Neutrophil (primary cell): Measurements from ENCODE around the gene DBH.

Experiments
- H3K27ac ChIP-seq: fragments of 200-600 bp; sonication (generic); 2 replicates; pipeline ENCODE4 v1.5.1; 2016; ENCODE audit warnings: mild to moderate bottlenecking, moderate library complexity
- H3K27me3 ChIP-seq: fragments of 200-600 bp; sonication (generic); 2 replicates; pipeline ENCODE4 v1.6.0; 2016; ENCODE audit warnings: mild to moderate bottlenecking
- H3K36me3 ChIP-seq: fragments of 200-600 bp; sonication (generic); 2 replicates; pipeline ENCODE4 v1.5.1; 2017
- H3K4me1 ChIP-seq, 2 experiments: fragments of 200-600 bp in 1 of 2; sonication (generic) in 1 of 2; 1 replicate in 1 of 2; 2 replicates in 1 of 2; pipeline versions ENCODE4 v1.5.1 to v1.6.1; 2013 to 2016; ENCODE audit warnings: low read depth in 1 of 2, low read length in 1 of 2, mild to moderate bottlenecking in 1 of 2, moderate library complexity in 1 of 2; ENCODE audit not compliant: control insufficient read depth in 1 of 2, insufficient read depth in 1 of 2
- H3K4me3 ChIP-seq, 2 experiments: fragments of 200-600 bp in 1 of 2; sonication (generic) in 1 of 2; 1 replicate in 1 of 2; 2 replicates in 1 of 2; pipeline ENCODE4 v1.5.1; 2013 to 2016; ENCODE audit warnings: low read depth in 1 of 2, low read length in 1 of 2, mild to moderate bottlenecking in 1 of 2, moderate library complexity in 1 of 2
- H3K9me3 ChIP-seq: fragments of 200-600 bp; sonication (generic); 2 replicates; pipeline ENCODE4 v1.5.1; 2016
- TF ChIP-seq, protein P1 (sequence below): fragments of 200-600 bp; sonication (generic); IDR thresholded peaks from 2 replicates; pipeline ENCODE4 v1.5.1; 2016; ENCODE audit warnings: antibody characterized with exemption

Gene DBH

GRCh38 chr9:133654736-133655657 is 18.8 kb downstream of the DBH start:
- TF ChIP-seq, protein P1, sequence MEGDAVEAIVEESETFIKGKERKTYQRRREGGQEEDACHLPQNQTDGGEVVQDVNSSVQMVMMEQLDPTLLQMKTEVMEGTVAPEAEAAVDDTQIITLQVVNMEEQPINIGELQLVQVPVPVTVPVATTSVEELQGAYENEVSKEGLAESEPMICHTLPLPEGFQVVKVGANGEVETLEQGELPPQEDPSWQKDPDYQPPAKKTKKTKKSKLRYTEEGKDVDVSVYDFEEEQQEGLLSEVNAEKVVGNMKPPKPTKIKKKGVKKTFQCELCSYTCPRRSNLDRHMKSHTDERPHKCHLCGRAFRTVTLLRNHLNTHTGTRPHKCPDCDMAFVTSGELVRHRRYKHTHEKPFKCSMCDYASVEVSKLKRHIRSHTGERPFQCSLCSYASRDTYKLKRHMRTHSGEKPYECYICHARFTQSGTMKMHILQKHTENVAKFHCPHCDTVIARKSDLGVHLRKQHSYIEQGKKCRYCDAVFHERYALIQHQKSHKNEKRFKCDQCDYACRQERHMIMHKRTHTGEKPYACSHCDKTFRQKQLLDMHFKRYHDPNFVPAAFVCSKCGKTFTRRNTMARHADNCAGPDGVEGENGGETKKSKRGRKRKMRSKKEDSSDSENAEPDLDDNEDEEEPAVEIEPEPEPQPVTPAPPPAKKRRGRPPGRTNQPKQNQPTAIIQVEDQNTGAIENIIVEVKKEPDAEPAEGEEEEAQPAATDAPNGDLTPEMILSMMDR: no peak
- Histone ChIP-seq H3K36me3 (no peaks in the 10 kb centered on the region), H3K4me3 (no peak overlapping the region), H3K4me1 (no peaks in the 10 kb centered on the region), H3K27ac (no peak overlapping the region), H3K9me3 (no peaks in the 10 kb centered on the region), H3K27me3 (peaks cover 58% of the 10 kb centered on the region)

DNA sequence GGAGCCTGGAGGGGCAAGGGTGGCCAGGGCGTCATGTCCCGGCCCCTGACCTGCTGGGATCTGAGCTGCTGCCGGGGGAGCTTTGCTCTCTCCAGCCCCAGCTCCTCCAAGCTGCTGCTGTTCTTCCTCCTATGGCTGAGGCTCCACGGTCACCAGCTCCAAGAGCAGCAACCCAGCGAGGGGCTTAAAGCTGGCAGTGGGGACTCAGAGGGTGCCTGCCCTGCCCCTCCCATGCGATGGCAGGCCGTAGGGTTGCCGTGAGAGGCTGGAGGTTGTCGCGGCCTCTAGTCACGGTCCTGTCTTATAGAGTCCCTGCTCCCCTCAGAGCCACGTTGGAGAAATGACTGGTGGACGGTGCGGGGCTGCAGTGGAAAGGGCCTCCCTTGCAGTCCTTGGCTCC is 19.5 kb downstream of the DBH start:
- TF ChIP-seq, protein P1: no peak
- Histone ChIP-seq H3K4me3 (no peak overlapping the region), H3K27me3 (peaks cover 65% of the 10 kb centered on the region), H3K4me1 (no peaks in the 10 kb centered on the region), H3K36me3 (no peaks in the 10 kb centered on the region), H3K27ac (no peak overlapping the region), H3K9me3 (no peaks in the 10 kb centered on the region)

DNA sequence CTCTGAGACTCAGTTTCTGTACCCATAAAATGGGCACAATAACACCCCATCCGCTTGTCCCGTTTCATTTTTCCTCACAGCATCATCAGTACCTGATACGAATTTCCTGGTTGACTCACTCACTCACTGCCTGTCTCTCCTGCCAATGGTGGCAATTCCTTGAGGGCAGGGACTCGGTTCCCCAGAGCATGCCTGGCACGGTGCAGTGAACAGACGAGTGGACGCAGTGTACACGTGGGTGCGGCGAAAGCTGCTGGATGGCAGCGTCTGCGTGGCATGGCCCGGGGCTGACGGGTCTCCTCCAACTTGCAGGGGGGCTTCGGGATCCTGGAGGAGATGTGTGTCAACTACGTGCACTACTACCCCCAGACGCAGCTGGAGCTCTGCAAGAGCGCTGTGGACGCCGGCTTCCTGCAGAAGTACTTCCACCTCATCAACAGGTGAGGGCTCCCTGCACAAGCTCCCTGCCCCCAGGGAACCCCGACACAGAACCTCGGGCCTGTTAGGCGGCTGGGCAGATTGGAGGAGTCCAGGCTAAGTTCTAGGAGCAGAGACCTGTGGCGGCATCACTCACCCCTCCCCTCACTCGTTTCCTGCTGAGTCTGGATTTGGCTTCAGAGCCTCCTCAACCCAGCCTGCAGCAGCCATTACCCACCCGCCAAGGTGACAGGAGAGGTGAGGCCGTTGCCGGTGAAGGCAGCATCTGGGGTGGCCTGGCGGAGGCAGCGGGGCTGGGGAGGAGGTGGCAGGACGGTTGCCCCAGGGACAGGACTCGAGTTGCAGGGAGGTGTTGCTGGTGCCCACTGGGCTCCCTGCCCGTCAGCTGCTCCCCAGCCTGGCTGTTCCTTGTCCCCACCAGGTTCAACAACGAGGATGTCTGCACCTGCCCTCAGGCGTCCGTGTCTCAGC is 20.3 kb downstream of the DBH start:
- TF ChIP-seq, protein P1: no peak
- Histone ChIP-seq H3K27ac (no peak overlapping the region), H3K4me3 (no peak overlapping the region), H3K9me3 (no peaks in the 10 kb centered on the region), H3K4me1 (no peaks in the 10 kb centered on the region), H3K36me3 (no peaks in the 10 kb centered on the region), H3K27me3 (peaks cover 68% of the 10 kb centered on the region)

DNA sequence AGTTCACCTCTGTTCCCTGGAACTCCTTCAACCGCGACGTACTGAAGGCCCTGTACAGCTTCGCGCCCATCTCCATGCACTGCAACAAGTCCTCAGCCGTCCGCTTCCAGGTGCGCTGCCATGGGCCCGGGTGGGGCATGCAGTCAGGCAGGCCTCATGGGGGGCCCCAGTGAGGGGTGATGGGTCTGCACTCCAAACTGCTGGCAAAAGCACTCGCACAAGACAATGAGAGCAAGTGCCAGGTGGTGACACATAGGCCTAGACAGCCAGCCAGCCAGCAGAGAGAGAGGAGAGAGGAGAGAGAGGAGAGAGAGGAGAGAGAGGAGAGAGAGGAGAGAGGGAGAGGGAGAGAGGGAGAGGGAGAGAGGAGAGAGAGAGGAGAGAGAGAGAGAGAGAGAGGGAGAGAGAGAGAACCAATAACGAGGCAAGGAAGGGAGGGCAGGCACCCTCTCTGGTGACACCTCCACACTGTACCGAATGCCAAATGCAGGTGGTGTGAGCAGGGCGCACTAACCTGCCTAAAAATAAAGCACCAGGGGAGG is 21.0 kb downstream of the DBH start:
- Histone ChIP-seq H3K4me1 (no peaks in the 10 kb centered on the region), H3K27me3 (peaks cover 68% of the 10 kb centered on the region), H3K9me3 (no peaks in the 10 kb centered on the region), H3K27ac (no peak overlapping the region), H3K4me3 (no peak overlapping the region), H3K36me3 (no peaks in the 10 kb centered on the region)
- TF ChIP-seq, protein P1: no peak
